Adrenal gland (tissue), 5 donors: ENCODE results near the gene TMCC1.

ENCODE experiments used
- POLR2A ChIP-seq, 2 donors: fragments of 450-650 bp; IDR thresholded peaks; one replicate each; pipeline ENCODE4 v1.6.1; 2017; ENCODE audit warnings: antibody characterized with exemption in 2 of 2, mild to moderate bottlenecking in 2 of 2, moderate library complexity in 1 of 2
- TF ChIP-seq, protein P1 (sequence below), 6 experiments: fragments of 450-650 bp in 4 of 6; fragments of 200-600 bp in 2 of 6; sonication (generic) in 1 of 6; IDR thresholded peaks; 1 replicate in 5 of 6; 2 replicates in 1 of 6; pipeline versions ENCODE4 v1.5.1 to v1.8.0; 2016 to 2021; ENCODE audit warnings: antibody characterized with exemption in 6 of 6, mild to moderate bottlenecking in 2 of 6, moderate library complexity in 1 of 6
- donor health status: DM: no; HTN: no; CAD: no.

GRCh38 chr3:129663930-129664646 is 229.4 kb downstream of the TMCC1 start:
- no peak for TF ChIP-seq POLR2A (IDR thresholded peaks at IDR 0.05)
- TF ChIP-seq, protein P1, sequence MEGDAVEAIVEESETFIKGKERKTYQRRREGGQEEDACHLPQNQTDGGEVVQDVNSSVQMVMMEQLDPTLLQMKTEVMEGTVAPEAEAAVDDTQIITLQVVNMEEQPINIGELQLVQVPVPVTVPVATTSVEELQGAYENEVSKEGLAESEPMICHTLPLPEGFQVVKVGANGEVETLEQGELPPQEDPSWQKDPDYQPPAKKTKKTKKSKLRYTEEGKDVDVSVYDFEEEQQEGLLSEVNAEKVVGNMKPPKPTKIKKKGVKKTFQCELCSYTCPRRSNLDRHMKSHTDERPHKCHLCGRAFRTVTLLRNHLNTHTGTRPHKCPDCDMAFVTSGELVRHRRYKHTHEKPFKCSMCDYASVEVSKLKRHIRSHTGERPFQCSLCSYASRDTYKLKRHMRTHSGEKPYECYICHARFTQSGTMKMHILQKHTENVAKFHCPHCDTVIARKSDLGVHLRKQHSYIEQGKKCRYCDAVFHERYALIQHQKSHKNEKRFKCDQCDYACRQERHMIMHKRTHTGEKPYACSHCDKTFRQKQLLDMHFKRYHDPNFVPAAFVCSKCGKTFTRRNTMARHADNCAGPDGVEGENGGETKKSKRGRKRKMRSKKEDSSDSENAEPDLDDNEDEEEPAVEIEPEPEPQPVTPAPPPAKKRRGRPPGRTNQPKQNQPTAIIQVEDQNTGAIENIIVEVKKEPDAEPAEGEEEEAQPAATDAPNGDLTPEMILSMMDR (IDR thresholded peaks at IDR 0.05), result no peak
